Activated CD4-positive, alpha-beta T cell treated with anti-CD3 and anti-CD28 coated beads, Interleukin-2, amount 50 U/mL, for 16 hours (primary cell): ENCODE data around the gene RGS3.

Source experiments
- DNase-seq: peaks from one replicate; pipeline ENCODE4 v3.0.0-alpha.2; 2020

The RGS3 gene

GRCh38 chr9:113590991-113591898 is 127.7 kb downstream of the RGS3 start:
- peak; percentile 68 for DNase-seq

DNA sequence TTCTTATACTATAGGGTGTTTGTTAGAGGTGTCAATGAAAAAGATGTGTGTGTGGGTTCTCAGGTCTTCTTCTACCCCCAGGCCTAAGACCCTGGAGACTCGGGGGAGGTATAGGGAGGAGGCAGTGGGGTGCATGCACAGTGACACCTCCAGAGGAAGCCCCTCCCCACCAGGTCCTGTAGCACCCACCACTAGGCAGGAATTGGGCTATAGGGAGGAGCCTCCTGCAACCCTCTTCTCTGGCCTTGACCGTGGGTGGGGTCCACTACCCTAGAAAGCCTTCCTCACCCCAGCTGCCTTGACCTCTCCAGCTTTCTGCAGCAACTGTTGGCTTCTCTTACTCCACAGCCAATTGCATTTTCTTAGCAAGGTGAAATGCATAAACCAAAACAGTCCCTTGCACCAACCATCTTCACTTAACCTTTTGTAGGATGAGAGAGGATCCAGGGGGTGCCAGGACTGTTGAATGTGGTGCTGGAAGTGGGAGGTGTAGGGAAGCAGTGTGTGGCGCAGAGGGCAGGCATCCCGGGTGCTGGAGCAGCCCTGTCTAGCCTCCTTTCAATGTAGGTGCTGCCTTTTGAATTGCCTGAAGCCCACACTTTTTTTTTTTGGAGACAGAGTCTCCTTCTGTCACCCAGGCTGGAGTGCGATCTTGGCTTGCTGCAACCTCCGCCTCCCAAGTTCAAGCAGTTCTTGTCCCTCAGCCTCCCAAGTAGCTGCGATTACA is 128.5 kb downstream of the RGS3 start:
- DNase-seq: no peak

DNA sequence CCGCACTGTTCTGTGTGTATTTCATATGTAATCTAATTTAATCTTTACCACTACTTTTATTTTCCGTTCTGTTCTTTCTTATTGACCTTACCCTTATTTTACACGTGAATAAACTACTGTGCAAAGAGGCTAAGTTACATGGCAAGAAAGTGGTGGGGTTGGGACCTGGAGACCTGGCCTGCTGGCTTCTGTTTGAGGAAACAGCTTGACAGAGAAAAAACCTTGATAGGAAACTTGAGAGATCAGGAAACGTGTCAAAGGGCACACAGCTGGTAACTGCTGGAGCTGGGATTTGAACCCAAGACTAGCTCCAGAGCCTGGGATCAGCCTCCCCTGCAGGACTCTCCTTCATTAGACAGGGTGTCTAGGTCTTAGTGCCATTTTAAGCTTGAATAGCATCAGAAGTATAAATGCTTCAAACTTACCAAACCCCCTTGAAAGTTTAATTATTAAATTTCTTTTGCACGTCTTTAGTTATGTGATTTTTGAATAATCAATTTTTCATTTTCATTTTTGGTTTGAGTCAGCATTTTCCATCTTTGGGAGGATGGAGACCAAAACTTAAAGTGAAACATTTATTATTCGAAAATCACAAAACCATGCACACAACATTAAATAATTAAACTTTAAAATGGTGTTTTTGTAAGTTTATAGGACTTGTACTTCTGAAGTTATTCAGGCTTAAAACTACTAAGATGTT is 129.5 kb downstream of the RGS3 start:
- peak; percentile 42 for DNase-seq

- DNase-seq: peak; percentile 31
Observed at GRCh38 chr9:113593682-113594281, 130.3 kb downstream of the RGS3 start.

GRCh38 chr9:113594484-113595299 is 131.2 kb downstream of the RGS3 start:
- no peak for DNase-seq

DNA sequence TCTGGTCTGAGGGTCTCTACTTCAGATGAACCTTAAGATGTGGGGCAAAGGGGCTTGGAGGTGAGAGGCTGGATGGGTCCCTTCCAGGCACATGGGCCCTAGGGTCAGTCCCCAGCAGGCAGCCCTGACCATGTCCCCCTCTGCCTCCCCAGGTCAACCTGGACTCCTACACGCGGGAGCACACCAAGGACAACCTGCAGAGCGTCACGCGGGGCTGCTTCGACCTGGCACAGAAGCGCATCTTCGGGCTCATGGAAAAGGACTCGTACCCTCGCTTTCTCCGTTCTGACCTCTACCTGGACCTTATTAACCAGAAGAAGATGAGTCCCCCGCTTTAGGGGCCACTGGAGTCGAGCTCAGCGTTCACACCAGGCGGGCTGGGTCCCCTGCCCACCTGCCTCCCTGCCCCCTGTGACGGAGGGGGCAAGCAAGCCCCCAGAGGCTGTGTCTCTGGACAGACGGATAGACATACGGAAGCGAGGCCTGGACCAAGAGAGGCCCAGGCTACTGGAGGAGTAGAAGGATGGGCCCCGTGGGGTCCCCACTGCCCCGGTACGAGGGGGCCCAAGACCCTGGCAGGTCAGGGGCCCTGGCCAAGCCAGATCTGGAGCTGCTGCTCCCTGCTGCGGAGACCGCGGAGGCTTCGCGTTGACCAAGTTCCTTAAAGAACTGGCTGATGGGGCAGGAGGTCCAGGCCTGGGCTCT is 133.2 kb downstream of the RGS3 start:
- DNase-seq: no peak

DNA sequence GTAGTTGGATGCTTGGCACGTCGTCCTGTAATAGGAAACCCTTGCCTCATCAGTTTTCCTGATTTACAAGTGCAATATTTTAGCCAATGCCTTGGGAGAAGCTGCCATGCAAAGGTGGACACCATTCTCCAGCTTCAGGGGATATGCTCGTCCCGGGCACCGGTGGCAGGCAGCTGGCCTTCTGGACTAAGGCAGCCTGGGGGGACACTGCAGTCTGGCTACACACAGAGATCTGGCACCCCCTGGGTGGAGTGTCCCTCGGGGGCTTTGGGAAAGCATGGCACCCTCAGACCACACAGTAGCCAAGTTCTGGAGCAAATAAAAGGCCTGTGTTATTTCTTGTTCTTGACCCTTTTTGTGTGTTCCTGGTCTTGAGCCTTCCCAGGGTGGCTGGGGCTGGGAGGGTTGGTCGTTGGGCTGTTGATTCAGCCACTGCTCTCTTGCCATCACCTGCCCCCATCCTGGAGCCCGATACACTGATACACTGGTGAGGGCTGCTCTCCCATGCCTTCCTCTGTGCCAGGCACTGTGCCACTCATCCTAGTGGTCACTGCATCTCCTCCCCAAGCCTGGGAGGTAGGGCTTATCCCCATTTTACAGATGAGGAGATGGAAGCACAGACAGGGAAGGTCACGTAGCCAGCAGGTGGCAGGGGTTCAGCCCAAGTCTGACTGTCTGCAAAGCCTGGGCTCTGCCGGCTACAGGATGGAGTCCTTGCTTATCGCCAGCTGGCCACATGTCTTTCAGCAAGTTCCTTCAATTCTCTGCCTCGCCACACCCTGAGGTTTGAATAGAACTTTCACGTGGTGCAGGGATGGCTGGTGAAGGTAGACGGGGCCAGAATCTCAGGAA is 134.1 kb downstream of the RGS3 start:
- DNase-seq: no peak

GRCh38 chr9:113598451-113598850 is 134.9 kb downstream of the RGS3 start:
- DNase-seq: no peak

- no peak for DNase-seq
Observed at GRCh38 chr9:113598883-113599282, 135.4 kb downstream of the RGS3 start.

DNA sequence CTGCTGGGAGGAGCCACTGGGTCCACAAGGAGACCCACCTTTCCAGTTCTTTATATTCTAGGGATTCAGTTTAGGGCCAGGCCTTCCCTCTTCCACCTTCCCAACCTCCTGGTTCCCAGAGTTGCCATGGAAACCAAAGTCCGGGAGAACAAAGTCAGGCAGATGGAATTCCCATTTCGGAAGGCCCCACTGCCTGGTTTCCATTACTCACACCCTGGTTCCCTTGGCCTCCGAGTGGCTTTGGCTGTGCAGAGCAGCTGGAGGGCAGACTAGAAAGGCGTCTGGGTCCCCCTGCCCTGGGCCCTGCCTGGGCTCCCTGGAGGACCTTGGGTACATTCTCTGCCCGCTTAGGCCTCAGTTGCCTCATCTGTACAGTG is 136.1 kb downstream of the RGS3 start:
- DNase-seq: no peak

DNA sequence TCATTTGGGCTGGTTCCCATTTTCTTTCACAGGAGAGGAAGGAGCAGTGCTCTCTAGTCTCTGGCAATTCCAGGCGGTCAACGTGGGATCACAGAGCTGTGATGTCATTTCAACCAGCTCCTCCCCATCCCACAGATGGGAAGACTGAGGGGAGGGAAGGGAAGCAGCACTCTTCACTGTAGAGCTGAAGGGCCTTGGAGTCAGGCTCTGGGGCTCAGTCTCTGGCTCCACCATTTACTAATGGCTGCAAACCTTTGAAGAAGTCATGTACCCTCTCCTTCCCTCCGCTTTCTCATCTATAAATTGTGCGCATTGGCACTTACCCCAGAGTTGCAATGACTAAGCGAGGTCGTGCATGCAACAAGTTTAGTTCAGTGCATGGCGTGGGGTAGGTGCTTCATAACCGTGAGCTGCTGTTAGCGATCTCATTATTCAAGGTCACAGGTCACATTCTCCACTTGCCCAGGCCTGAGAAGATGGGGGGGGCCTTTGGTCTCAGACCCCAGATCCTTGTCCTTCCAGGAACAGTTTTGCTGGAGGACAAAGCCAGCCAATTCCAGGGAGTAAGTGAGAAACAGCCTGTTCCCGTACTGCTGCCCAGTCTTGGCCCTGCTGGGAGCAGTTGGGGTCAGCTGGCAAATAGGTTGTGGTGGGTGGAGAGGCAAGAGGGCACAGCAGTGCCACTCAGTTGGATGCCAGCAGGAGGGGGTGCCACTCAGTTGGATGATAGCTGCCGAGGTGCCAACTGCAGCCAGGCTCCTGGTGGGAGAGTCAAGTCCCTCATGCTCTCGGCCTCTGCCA is 136.7 kb downstream of the RGS3 start:
- no peak for DNase-seq

GRCh38 chr9:113600871-113601614 is 137.5 kb downstream of the RGS3 start:
- DNase-seq: no peak

GRCh38 chr9:113601656-113602055 is 138.1 kb downstream of the RGS3 start:
- DNase-seq: no peak

GRCh38 chr9:113602126-113603047 is 138.9 kb downstream of the RGS3 start:
- DNase-seq: peak; percentile 55

DNA sequence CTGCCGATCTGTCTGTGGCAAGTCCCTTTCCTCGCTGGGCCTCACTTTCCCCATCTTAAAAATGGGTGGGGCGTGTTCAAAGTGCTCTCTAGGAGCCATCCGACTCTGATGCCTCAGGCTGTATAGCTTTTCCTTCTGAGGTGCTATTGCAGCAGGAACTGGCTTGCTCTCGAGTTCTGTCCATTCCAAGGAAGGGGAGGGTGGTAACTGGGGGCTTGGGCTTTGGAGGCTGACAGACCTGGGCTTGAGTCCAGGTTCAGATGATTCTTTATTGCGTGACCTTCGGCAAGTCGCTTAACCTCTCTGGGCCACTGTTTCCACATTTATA is 139.5 kb downstream of the RGS3 start:
- no peak for DNase-seq

DNA sequence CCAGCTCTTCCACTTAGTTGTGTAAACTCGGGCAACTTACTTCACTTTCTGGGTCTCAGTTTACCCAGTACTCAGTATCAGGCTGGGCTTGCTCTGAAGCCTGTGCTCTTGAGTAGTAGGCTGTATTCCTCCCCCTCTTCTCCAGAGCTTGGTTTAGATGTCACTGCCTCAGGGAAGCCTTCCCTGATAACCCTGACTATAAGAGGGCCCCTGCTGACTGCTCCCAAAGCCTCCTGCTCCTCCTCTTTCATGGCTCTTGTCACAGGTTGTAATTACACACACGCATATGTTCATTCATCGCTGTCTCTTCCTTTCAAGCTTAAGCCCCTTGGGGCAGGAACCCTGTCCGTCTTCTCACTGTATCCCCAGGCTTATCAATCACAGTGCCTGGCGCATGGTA is 140.2 kb downstream of the RGS3 start:
- no peak for DNase-seq

GRCh38 chr9:113604393-113604792 is 140.9 kb downstream of the RGS3 start:
- DNase-seq: no peak

- no peak for DNase-seq
Observed at GRCh38 chr9:113606510-113606909, 143.0 kb downstream of the RGS3 start.
